Measurements from ENCODE around the gene SPARC.

SPARC gene

DNA sequence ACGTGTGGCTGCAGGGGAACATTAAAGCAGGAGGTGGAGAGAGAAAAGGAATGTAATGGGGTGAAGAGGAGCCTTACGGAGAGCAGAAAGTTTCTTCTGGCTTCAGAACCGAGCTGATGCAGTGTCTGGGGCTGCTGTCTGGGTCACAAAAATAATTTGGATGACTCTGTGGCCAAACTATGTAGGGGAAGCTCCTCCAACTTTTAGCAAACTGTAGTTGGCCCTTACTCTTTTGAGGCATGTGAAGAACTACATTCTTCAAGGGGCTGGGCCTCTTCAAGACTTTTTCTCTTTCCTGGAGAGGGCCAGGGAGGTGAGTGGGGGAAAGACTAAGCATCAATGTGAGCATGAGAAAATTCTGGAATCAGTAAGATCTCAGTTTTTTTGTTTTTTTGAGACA, 31.9 kb upstream of the SPARC start:
- no peak overlapping the region for H2AFZ ChIP-seq (ENCODE audit: low read depth, low read length)
- no peaks in the 10 kb centered on the region for H3K79me1 ChIP-seq (replicated peaks; ENCODE audit: low read length, poor library complexity, severe bottlenecking)
- H3K18ac ChIP-seq (ENCODE audit: low read depth in 1 of 2, low read length in 2 of 2): no peak overlapping the region
- no peaks in the 10 kb centered on the region for H3K27me3 ChIP-seq (ENCODE audit: control insufficient read depth in 1 of 2, insufficient read depth in 1 of 2, low read length in 2 of 2)
- H3K9ac ChIP-seq (ENCODE audit: low read length): peak overlapping the region; percentile 64
- H2BK5ac ChIP-seq (ENCODE audit: low read depth, low read length, poor library complexity, severe bottlenecking): no peak overlapping the region
- no peak for DNase-seq
- H2BK12ac ChIP-seq (ENCODE audit: low read length in 2 of 2): peak overlapping the region in 1 of 2 experiments; percentile 55
- H2BK15ac ChIP-seq (ENCODE audit: low read depth, poor library complexity, severe bottlenecking): no peak overlapping the region
- no peak overlapping the region for H4K91ac ChIP-seq (ENCODE audit: low read length)
- H2BK120ac ChIP-seq (ENCODE audit: low read depth, low read length): no peak overlapping the region
- no peak overlapping the region for H3K14ac ChIP-seq (ENCODE audit: low read length in 2 of 2)
- peak overlapping the region in 1 of 2 experiments; percentile 52 for H3K4me3 ChIP-seq (ENCODE audit: insufficient read depth in 1 of 2, low read depth in 1 of 2, low read length in 2 of 2)
- H3K4me1 ChIP-seq (ENCODE audit: control insufficient read depth, insufficient read depth, low read depth, low read length): no peaks in the 10 kb centered on the region
- peak overlapping the region in 1 of 2 experiments; percentile 12 for H3K4ac ChIP-seq (ENCODE audit: low read depth in 1 of 2, low read length in 2 of 2)
- no peak overlapping the region for H4K8ac ChIP-seq (ENCODE audit: low read length)
- no peak overlapping the region for H2AK5ac ChIP-seq (ENCODE audit: low read length, severe bottlenecking)
- no peaks in the 10 kb centered on the region for H3K36me3 ChIP-seq (ENCODE audit: control insufficient read depth in 1 of 2, insufficient read depth in 2 of 2, low read depth in 1 of 2, low read length in 2 of 2)
- H3K23ac ChIP-seq (ENCODE audit: low read length in 2 of 2): no peak overlapping the region
- no peak overlapping the region for H3K27ac ChIP-seq (ENCODE audit: low read length, poor library complexity, severe bottlenecking)
- H3K9me3 ChIP-seq (ENCODE audit: control insufficient read depth, low read length): no peaks in the 10 kb centered on the region
- no peak overlapping the region for H3K4me2 ChIP-seq (ENCODE audit: low read length, poor library complexity, severe bottlenecking)
- 61% methylated on average over 3 of the region's 3 CpGs for WGBS

DNA sequence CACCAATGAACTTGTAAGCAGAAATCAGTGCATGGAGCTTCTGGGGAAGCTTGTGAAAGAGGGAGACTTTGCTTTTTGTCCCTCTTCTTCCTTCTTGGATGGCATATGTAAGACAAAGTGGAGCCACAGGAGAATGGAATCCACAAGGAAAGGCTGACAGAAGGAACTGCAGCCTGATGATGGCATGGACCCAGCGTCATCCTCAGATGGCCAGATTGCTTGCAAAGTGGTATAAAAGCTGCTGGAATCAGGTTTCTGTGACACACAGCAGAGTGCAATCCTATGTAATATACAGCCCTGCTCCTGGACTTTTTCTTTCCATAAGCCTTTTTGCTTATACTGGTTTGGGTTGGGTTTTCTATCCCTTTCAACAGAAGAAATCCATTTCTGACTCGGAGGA, 31.4 kb upstream of the SPARC start:
- Histone ChIP-seq H3K4me2 (ENCODE audit: low read length, poor library complexity, severe bottlenecking) (no peak overlapping the region), H2AK5ac (ENCODE audit: low read length, severe bottlenecking) (no peak overlapping the region), H2BK12ac (ENCODE audit: low read length in 2 of 2) (peak overlapping the region in 1 of 2 experiments; percentile 66), H3K4ac (ENCODE audit: low read depth in 1 of 2, low read length in 2 of 2) (peak overlapping the region in 1 of 2 experiments; percentile 11), H3K36me3 (ENCODE audit: control insufficient read depth in 1 of 2, insufficient read depth in 2 of 2, low read depth in 1 of 2, low read length in 2 of 2) (no peaks in the 10 kb centered on the region), H3K18ac (ENCODE audit: low read depth in 1 of 2, low read length in 2 of 2) (no peak overlapping the region), H3K27ac (ENCODE audit: low read length, poor library complexity, severe bottlenecking) (no peak overlapping the region), H3K4me3 (ENCODE audit: insufficient read depth in 1 of 2, low read depth in 1 of 2, low read length in 2 of 2) (peak overlapping the region in 1 of 2 experiments; percentile 52), H3K14ac (ENCODE audit: low read length in 2 of 2) (no peak overlapping the region), H3K9me3 (ENCODE audit: control insufficient read depth, low read length) (no peaks in the 10 kb centered on the region), H2BK15ac (ENCODE audit: low read depth, poor library complexity, severe bottlenecking) (no peak overlapping the region), H3K9ac (ENCODE audit: low read length) (peak overlapping the region; percentile 64), H2AFZ (ENCODE audit: low read depth, low read length) (no peak overlapping the region), H2BK5ac (ENCODE audit: low read depth, low read length, poor library complexity, severe bottlenecking) (no peak overlapping the region), H3K79me1 (replicated peaks; ENCODE audit: low read length, poor library complexity, severe bottlenecking) (no peaks in the 10 kb centered on the region), H2BK120ac (ENCODE audit: low read depth, low read length) (no peak overlapping the region), H3K23ac (ENCODE audit: low read length in 2 of 2) (no peak overlapping the region), H3K27me3 (ENCODE audit: control insufficient read depth in 1 of 2, insufficient read depth in 1 of 2, low read length in 2 of 2) (no peaks in the 10 kb centered on the region), H4K91ac (ENCODE audit: low read length) (no peak overlapping the region), H4K8ac (ENCODE audit: low read length) (no peak overlapping the region), H3K4me1 (ENCODE audit: control insufficient read depth, insufficient read depth, low read depth, low read length) (no peaks in the 10 kb centered on the region)
- 67% methylated on average over 1 of the region's 2 CpGs for WGBS
- peak; percentile 55 for DNase-seq

DNA sequence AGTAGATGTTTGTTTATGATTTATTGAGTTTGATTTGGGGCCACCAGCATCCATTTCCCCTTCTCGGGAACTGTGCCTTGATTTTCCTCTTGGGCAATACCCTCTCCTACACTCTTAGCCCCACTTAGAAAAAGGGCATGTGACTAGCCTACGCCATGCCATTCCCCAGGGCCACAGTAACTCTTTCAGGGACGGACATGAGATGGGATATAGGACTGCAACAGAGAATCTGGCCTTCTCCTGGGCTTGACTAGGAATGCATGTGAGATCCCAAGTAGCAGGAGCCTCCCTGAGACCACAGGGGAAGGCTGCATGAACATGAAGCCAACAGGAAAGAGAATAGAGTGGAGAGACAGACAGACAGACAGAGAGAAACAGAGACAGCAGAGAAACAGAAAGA, 30.7 kb upstream of the SPARC start:
- peak overlapping the region; percentile 64 for H3K9ac ChIP-seq (ENCODE audit: low read length)
- no peak overlapping the region for H3K4me2 ChIP-seq (ENCODE audit: low read length, poor library complexity, severe bottlenecking)
- no peaks in the 10 kb centered on the region for H3K9me3 ChIP-seq (ENCODE audit: control insufficient read depth, low read length)
- no peak overlapping the region for H2AK5ac ChIP-seq (ENCODE audit: low read length, severe bottlenecking)
- no peak overlapping the region for H4K91ac ChIP-seq (ENCODE audit: low read length)
- H3K36me3 ChIP-seq (ENCODE audit: control insufficient read depth in 1 of 2, insufficient read depth in 2 of 2, low read depth in 1 of 2, low read length in 2 of 2): no peaks in the 10 kb centered on the region
- no peak overlapping the region for H2BK5ac ChIP-seq (ENCODE audit: low read depth, low read length, poor library complexity, severe bottlenecking)
- DNase-seq: no peak
- 85% methylated on average over 2 of the region's 3 CpGs for WGBS
- no peak overlapping the region for H4K8ac ChIP-seq (ENCODE audit: low read length)
- H2BK120ac ChIP-seq (ENCODE audit: low read depth, low read length): no peak overlapping the region
- no peak overlapping the region for H3K23ac ChIP-seq (ENCODE audit: low read length in 2 of 2)
- no peaks in the 10 kb centered on the region for H3K79me1 ChIP-seq (replicated peaks; ENCODE audit: low read length, poor library complexity, severe bottlenecking)
- no peak overlapping the region for H2BK12ac ChIP-seq (ENCODE audit: low read length in 2 of 2)
- H3K4me1 ChIP-seq (ENCODE audit: control insufficient read depth, insufficient read depth, low read depth, low read length): no peaks in the 10 kb centered on the region
- no peak overlapping the region for H3K14ac ChIP-seq (ENCODE audit: low read length in 2 of 2)
- H3K4ac ChIP-seq (ENCODE audit: low read depth in 1 of 2, low read length in 2 of 2): no peak overlapping the region
- H2BK15ac ChIP-seq (ENCODE audit: low read depth, poor library complexity, severe bottlenecking): no peak overlapping the region
- no peak overlapping the region for H3K4me3 ChIP-seq (ENCODE audit: insufficient read depth in 1 of 2, low read depth in 1 of 2, low read length in 2 of 2)
- H2AFZ ChIP-seq (ENCODE audit: low read depth, low read length): no peak overlapping the region
- no peak overlapping the region for H3K27ac ChIP-seq (ENCODE audit: low read length, poor library complexity, severe bottlenecking)
- H3K18ac ChIP-seq (ENCODE audit: low read depth in 1 of 2, low read length in 2 of 2): no peak overlapping the region
- H3K27me3 ChIP-seq (ENCODE audit: control insufficient read depth in 1 of 2, insufficient read depth in 1 of 2, low read length in 2 of 2): no peaks in the 10 kb centered on the region

DNA sequence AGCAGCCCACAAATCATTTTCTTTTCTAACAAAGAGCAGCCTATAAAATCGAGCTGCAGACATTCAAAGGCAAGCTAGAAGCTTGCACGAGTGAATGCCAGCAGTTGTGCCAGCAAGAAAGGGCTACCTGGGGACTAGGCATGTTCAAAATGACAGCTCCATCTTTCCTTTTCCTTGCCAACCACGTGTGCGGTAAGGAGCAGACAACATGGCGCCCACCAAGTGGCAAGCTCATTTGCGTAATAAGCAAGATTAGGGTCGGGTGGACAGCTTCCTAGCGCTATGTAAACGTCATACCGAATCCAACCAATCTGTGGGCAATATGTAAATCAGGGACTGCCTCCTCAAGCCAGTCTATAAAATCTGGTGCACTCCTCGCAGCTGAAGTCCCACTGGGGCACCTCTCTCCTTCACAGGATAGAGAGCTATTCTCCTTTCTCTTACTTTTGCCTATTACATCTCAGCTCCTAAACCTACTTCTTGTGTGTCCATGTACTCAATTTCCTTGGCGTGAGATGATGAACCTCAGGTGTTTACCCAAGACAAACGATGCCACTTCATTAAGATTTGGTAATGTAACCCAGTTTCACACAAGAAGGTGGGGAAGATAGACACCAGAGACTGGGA, 22.5 kb upstream of the SPARC start:
- Histone ChIP-seq H3K27me3 (ENCODE audit: control insufficient read depth in 1 of 2, insufficient read depth in 1 of 2, low read length in 2 of 2) (no peaks in the 10 kb centered on the region), H4K8ac (ENCODE audit: low read length) (no peak overlapping the region), H2BK12ac (ENCODE audit: low read length in 2 of 2) (peak overlapping the region; percentile 54 to 57), H2AK5ac (ENCODE audit: low read length, severe bottlenecking) (no peak overlapping the region), H3K36me3 (ENCODE audit: control insufficient read depth in 1 of 2, insufficient read depth in 2 of 2, low read depth in 1 of 2, low read length in 2 of 2) (no peaks in the 10 kb centered on the region), H3K27ac (ENCODE audit: low read length, poor library complexity, severe bottlenecking) (no peak overlapping the region), H3K18ac (ENCODE audit: low read depth in 1 of 2, low read length in 2 of 2) (no peak overlapping the region), H3K4me1 (ENCODE audit: control insufficient read depth, insufficient read depth, low read depth, low read length) (peaks cover 3% of the 10 kb centered on the region), H3K9ac (ENCODE audit: low read length) (no peak overlapping the region), H3K4me2 (ENCODE audit: low read length, poor library complexity, severe bottlenecking) (no peak overlapping the region), H2BK5ac (ENCODE audit: low read depth, low read length, poor library complexity, severe bottlenecking) (no peak overlapping the region), H3K14ac (ENCODE audit: low read length in 2 of 2) (no peak overlapping the region), H2AFZ (ENCODE audit: low read depth, low read length) (no peak overlapping the region), H2BK120ac (ENCODE audit: low read depth, low read length) (no peak overlapping the region), H2BK15ac (ENCODE audit: low read depth, poor library complexity, severe bottlenecking) (no peak overlapping the region), H4K91ac (ENCODE audit: low read length) (no peak overlapping the region), H3K4ac (ENCODE audit: low read depth in 1 of 2, low read length in 2 of 2) (peak overlapping the region; percentile 14 to 47), H3K9me3 (ENCODE audit: control insufficient read depth, low read length) (peaks cover 2% of the 10 kb centered on the region), H3K4me3 (ENCODE audit: insufficient read depth in 1 of 2, low read depth in 1 of 2, low read length in 2 of 2) (no peak overlapping the region), H3K23ac (ENCODE audit: low read length in 2 of 2) (no peak overlapping the region), H3K79me1 (replicated peaks; ENCODE audit: low read length, poor library complexity, severe bottlenecking) (no peaks in the 10 kb centered on the region)
- WGBS: 90% methylated on average over 13 of the region's 13 CpGs
- DNase-seq: no peak

All from mesenchymal stem cell (in vitro differentiated cells and primary cell).